ENCODE data around the gene RREB1.
A peak's percentile ranks its signal among the peaks of the same experiment; 100 is the strongest.

RREB1 gene

DNA sequence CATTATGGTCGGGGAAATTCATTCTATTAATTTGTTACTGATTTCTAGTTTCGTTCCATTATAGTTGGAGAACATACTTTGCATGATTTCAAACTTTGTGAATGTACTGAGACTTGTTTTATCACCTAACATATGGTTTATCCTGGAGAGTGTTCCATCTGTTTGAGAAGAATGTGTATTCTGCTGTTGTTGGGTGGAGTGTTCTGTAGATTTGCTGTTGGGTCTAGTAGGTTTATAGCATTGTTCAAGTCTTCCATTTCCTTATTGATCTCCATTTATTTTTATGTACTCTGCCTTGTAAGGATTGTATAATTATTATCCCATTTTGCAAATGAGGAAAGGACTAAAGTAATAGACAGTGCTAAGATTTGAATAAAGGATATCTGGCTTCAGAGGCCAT, 85.4 kb downstream of the RREB1 start:
- DNase-seq (ENCODE audit: low read depth): no peak

DNA sequence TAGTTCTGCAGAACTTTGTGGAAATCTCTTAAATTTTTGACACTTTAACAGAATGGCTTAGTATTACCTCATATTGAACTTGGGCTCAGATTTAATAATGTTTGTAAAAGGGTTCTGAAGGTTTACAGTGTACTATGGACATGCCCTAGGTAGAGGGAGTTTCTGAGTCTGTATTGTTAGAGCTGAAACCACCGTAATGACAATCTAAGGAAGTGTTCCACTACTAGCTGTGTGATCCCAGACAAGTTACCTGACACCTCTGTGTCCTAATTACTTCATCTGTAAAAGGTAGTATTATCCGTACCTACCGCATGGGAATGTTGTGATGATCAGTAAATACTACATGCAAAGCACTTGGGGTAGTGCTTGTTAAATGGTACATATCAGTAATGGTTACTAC, 86.9 kb downstream of the RREB1 start:
- no peak for DNase-seq (ENCODE audit: low read depth)

DNA sequence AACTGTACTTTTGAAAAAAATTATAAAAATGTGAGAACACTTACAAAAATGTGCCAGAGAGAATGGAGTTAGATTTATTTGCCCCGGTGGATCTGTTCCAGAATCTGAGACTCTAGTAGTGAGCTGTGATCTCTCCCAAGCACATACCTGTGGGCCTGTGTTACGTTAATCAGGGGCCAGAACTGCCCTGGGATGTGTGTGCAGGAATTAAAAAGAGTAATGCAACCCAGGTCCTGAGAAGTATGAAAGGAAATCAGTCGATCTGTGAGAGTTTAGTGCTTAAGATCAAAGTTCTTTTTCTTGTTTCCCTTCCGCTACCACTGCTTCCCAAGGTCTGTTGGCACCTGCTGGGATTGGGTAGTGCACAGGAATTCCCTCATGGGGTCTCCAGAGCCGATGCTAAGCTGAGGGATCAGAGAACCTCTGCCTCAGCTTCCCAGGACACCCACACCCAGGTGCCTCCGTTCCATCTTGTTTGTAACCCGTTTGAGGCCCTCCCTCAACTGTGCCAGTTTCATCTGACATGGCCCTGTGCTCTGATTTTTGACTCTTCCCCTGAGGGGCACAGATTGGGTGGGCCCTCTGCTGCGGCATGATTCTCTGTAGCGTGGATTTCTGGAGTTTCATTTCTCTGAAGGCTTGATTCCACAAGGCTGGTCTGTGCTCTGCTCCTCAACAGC, 87.7 kb downstream of the RREB1 start:
- DNase-seq (ENCODE audit: low read depth): no peak

DNA sequence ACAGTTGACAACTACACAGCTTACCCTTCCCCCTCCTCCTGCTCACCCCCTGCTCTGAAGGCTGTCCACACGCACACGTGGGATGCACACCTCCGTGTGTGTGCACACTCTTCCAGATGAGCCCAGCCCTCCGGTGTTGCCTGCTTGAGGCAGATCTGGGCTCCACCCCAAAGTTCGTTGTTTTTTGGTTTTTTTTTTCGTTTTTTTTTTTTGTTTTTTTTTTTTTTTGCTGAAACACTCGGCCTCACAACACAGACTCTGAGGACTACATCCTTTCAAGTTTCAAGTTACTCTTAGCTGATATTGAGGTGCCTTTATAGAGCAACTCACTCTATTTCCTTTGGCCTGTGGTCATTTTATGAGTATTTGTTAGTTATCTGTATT, 88.2 kb downstream of the RREB1 start:
- no peak for DNase-seq (ENCODE audit: low read depth)

DNA sequence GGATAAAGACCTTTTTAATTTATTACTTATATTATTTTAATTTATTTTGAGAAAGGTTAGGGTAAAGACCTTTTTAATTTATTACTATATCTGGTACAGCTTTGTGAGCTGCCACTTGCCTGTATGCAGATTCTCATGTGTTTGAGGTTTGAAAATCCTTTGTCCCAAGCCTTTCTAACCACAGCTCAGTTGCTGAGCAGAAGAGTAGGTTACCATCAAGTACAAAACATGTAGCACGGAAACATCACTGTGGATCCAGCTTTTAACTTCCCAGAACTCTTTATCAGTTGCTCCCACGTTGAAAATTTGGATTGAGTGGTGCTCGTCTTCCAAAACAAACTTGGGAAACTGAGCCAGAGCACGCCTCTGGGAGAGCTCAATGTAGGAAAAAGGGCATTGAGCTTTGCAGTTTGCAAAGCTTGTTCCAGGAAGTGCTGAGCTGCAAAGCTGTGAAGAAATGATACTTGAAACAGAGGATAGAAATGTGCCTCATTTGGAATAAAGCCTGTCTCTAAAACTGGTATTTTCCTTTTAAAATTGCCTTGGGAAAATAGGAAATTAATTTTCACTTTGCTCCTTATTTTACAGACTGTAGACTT, 89.0 kb downstream of the RREB1 start:
- DNase-seq (ENCODE audit: low read depth): no peak

DNA sequence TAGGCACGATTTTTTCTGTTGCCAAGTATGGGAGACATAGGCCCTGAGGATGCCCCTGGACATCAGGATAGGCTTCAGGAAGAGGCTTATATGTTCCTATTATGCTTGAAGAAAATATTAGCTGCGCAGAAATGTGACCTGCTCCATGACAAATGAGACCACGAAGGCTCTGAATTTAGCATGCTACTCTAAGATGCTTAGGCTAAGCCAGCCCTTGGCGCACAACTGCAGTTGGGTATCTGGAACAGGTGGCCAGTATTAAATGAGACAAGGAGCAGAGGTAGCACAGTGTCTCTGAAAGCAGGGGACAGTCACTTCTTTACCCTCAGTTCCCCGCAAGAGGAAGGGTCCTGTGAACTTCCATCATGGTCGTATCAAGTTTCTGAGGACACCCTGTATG, 90.0 kb downstream of the RREB1 start:
- DNase-seq (ENCODE audit: low read depth): no peak

DNA sequence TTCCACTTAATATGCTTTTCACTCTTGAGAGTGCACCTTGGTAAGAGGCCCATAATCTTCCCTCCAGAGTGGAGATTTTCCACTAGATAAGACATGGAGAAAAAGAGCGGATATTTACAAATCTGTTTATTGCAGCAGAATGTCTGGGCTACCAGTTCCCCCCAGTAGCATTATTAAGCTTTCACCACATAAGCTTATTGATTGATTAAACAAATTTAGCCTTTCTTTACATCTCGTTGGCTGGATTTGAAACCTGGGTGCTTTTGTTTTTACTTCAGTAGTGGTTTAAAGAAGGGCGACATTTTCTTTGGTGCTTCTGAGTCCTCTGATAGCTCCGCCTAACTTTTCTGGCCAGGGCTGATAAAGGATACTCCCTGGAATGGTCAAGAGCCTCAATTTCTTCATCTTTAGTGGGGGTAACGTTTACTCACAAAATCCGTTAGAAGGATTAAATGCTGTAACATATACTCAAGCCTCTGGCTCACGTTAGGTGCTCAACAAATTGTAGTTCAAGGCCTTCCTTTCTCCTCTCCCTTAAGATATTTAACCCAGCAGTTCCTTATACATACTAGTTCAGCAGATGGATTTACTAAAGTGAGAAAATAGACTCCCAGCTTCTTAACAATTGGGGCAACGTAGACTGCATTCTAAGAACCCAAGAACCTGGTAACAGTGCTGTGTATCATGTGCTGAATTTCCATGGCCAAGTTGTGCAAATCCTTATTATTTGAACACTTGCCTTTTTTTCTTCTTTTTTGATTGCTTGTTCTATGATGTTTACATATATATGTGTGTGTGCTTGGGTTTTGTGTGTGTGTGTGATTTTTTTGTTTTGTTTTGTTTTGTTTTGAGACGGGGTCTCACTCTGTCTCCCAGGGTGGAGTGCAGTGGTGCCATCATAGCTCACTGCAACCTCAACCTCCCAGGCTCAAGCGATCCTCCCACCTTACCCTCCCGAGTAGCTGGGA, 91.4 kb downstream of the RREB1 start:
- no peak for DNase-seq (ENCODE audit: low read depth)

DNA sequence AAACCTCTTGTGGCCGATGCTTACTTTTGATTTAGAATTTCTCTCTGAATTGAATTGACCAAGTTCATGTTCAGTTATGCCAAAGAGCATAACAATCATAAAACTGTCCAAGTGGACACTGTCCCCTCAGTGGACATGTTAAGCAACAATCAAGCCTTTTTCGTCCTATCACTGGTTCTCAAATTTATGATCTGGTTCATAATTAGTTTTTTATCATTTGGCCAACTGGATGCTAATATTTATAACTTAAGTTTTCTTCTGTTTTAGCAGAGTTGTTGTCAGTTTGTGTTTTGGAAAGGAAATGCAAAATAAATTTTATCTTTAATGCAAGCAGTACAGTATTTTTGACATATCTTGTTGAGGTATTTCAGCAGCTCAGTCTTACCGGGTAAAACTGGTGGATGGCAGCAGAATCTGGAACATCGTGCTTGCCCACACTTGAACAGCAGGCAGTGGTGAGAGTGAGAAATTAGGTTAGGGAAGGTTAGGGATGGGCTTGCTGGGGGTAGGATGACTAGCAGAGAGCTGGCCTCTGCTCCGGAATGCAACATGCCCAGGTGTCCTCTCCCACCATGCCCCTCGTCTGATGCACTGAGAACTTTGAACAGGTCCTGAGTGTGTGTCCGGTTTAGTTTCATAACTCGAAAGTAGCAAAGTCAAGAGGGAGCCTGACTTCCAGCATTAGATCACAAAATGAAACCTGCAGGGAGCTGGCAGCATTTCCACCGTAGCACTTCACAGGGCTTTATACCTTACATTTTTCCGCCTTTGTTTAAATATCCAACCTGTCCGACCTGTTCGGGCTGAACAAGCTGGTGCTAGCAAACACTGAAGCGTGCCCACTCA, 93.1 kb downstream of the RREB1 start:
- no peak for DNase-seq (ENCODE audit: low read depth)

GRCh38 chr6:7201444-7201731, 93.6 kb downstream of the RREB1 start:
- DNase-seq (ENCODE audit: low read depth): no peak

DNA sequence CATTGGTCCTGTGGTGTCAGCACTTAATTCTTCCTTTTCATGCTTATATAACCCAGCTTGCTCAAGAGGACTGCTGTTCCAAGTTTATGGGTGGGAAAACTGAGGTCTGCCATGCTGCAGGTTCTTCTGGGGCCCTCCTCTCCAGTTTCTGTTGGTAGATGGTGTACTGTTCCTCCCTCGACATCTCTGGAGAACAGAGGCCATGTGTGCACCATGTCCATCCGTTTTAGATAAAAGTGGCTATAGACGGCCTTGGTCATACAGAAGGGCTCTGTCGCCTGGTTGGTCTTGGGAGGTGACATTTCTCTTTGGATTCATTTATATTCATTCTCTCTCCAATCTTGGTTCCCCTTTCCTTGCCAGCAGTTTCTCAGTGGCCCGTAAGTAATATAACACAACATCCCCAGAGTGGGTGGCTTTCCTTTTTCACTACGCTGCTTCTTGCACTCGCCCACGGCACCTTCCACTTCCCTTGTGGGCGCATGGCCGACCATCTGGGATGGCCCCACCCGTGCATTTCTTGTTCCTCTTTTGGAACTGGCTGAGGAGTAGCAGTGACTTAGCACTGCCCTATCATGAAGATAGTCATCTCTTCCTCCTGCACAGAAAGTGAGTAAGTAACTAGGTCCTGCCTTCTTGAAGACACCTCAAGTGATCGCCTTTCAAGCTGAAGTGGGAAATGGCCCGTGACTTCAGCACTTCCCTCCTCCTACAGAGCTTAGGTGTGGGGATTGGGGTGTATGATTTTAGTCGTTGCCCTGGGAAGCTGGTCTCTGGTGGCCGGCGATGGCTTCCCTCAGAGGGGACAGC, 94.2 kb downstream of the RREB1 start:
- peak; percentile 19 for DNase-seq (ENCODE audit: low read depth)

DNA sequence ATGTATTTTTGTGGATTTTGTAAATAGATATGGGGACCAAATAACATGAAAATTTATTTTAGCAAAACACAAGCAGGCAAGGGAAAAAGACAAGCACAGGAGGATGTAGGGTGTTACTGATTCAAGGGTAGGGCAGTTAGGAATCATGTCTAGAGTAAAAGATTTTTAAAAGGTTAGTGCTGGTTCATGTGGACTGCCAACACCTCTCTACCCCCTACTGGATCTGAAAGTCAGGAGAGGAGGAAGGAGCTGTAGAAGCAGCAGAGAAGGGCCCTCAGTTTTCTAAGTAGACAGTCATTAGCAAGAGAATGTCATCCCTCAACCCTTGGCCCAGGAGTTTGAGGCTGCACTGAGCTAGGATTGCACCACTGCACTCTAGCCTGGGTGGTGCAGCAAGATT, 95.2 kb downstream of the RREB1 start:
- DNase-seq (ENCODE audit: low read depth): no peak

DNA sequence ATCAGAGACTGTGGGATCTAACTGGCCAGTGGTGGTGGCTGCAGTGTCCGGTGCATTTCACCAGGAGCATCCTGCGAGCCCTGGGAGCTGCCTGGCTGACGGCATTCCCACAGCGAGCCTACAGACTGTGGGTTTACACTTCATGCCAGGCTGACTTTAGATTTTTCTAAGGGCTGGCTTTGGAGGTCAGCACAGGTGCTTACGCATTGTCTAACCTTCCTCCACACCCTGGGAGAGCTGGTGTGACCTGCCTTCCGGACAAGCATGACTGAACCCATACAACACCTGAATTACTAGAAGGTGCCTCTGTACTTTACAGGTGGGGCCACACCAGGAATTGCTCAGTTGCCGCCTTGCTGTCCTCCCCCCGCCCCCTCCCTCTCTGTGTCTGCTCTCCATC, 96.2 kb downstream of the RREB1 start:
- no peak for DNase-seq (ENCODE audit: low read depth)

DNA sequence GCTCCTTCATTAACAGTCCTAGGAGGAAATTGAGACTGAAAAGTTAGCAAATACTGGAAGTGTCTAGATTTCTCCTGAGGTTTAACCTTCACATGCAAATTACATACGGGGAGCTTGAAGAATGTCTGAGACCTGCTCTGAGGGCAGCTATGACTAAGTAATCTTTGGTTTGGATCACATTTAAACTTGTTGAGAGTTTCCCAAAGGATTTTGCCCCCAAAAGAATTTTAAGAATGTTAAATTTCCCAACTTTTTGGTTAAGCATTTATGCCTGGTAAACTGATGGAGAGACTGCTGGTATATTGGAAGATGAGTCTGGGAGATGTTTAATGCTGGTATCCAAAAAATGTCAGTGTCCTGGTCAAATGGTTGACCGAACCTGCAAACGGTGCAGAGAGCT, 97.0 kb downstream of the RREB1 start:
- DNase-seq (ENCODE audit: low read depth): no peak

DNA sequence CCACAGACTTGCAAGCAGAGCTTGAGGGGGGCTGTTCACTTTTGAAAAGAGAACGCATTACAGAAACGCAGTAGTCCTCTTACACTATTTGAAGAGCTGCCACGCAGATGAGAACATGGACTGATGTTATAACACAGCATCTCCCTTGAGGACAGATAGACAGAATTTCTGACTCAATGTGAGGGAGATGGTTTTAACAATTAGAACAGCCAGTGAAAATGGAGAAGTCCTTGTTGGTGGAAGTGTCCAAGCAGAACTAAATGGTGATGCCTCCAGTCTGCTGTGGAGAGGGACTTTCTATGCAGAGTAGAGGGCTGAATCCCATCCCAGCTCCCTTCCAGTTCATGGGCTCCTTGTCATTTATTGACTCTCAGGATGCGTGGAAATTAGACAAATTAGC, 100.0 kb downstream of the RREB1 start:
- DNase-seq (ENCODE audit: low read depth): no peak

- DNase-seq (ENCODE audit: low read depth): no peak
These were observed 105.7 kb downstream of the RREB1 start for GRCh38 chr6:7213416-7213815.

GRCh38 chr6:7214468-7214867, 106.7 kb downstream of the RREB1 start:
- DNase-seq (ENCODE audit: low read depth): no peak

GRCh38 chr6:7215131-7215530, 107.4 kb downstream of the RREB1 start:
- no peak for DNase-seq (ENCODE audit: low read depth)

GRCh38 chr6:7215798-7216231, 108.1 kb downstream of the RREB1 start:
- no peak for DNase-seq (ENCODE audit: low read depth)

DNA sequence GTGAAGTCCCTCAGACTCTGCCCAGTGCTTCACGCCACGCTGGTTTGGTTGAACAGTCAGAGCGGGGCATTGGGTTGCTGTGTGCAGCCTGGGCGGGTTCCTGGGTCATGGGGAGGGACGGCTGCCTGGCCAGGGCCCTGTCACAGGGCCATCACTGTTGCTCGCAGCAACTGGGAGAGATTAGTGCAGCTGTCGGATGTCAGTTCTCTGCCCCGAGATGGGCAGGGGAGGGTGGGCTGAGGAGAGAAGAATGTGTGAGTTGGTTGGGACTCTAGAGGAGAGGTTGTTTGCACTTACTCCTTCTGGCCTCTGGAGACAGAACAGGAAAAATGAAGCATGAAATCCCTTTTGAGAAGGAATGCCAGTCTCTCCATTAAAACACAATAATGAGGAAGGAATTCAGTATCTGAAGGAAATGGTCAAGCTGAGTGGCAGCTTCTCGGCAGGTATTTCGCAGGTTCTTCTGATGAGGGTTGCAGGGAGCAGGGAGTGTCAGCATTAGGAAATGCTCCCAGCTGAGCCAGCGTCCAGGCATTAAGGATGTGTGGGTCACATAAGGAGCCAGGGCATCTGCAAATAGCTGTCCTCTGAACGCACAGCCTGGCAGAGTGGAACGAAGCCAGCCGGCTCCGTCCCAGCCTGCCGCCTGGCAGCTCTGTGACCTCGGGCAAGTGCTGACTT, 109.3 kb downstream of the RREB1 start:
- no peak for DNase-seq (ENCODE audit: low read depth)

DNA sequence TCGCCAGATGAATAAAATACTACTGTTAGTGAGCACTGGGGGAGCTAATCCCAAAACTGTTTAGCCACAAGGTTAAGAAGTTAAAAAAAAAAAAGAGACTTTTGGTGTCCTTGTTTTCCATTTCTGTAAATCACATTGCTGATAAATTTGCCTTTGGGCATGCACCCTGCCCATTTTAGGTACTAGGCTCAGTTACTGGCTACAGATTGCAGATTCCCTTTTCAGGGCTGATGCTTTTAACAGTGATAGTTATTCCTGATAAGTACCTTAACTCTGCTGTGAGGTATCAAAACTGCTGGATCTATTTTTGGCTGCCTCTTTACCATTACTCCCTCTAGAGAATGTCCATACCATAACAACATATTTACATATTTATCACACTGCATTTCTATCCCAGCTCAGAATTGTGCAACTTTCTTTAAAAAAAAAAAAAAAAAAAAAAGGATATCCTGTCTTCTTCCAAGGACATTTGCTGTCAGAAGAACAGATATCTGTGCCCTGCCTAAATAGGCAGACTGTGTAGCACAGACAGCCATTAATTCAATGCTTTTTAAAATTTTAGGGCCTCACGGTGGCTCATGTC, 110.7 kb downstream of the RREB1 start:
- DNase-seq (ENCODE audit: low read depth): no peak

GRCh38 chr6:7219310-7219709, 111.5 kb downstream of the RREB1 start:
- no peak for DNase-seq (ENCODE audit: low read depth)
